T follicular helper cell (primary cell): ENCODE data around the gene PCGF5.
A peak's percentile ranks its signal among the peaks of the same experiment; 100 is the strongest.
"Not testable (repeated sequence)": the region's sequence is repeated elsewhere in the genome, so short reads cannot be mapped to it uniquely, and the experiment has no call there.

Experiments
- DNase-seq: peaks from one replicate; pipeline ENCODE4 v3.0.0-alpha.2; 2020; ENCODE audit warnings: low read depth

Gene PCGF5

DNA sequence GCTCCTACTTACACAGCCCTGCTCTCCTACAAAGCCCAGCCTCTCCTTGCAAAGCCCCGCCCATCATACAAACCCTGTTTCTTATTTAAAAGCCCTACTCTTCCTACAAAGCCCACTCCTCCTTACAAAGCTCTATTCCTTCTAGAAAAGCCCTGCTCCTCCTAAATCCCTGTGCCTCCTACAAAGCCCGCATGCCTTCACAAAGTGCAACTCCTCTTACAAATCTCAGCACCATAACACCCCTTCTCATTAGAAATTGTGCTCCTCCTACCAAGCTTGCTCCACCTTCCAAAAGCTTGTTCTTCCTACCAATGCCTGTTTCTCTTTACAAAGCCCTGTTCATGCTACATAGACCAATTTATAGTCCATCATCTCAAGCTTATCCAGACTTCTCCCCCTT is 66.1 kb downstream of the PCGF5 start:
- no peak for DNase-seq

DNA sequence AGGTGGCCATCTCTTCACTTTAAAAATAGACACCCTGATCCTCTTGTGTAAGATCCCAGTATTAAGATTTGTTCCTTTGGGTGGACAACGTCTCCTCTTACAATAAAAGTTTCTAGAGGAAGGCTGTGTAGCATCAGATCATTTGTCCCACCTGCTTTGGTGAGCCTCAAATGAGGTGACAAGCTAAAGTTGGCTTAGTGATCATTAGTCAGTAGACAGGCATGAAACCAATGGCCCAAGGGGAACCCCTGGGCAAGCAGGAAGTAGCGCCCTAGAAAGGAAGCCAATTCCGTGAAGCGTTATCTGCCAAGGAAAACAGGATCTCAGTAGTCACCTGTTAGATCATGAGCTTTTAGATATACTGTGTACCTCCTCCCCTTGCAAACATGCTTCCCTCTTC is 66.8 kb downstream of the PCGF5 start:
- DNase-seq = no peak

DNA sequence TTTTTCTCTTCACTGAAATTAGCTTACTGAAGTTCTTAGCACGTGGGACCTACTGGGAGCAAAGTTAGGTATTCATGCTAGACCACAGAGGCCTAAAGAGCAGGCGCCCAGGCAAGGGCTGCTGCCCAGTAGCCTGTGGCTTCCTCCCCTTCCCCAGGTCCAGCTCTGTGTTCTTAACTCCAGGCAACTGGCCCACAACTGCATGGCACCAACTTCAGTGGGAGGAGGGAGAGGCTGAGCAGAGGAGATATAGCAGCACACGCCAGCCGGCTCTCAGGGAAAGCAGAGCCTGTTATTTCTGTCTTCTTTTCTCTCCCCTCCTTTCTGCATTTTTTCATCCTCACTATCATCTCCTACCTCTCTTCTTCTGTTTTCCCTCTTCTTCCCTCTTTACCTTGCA is 67.4 kb downstream of the PCGF5 start:
- no peak for DNase-seq

DNA sequence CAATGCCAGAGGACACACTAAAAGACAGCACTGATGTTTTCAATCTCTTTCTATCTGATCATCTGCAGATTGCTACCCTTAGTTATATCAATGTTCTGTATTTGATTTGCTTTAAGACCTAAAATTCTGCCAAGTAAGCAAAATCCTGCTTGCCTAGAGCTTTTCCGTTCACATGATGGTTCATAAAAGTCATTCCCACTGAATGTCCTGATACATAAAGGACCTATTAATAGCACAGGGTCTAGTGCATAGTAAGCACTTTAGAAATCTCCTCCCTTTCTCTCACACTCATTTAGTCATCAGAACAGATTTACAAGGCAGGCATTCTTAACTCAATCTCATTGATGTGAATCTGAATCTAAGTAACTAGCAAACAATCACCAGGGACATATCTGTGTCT is 68.8 kb downstream of the PCGF5 start:
- no peak for DNase-seq

DNA sequence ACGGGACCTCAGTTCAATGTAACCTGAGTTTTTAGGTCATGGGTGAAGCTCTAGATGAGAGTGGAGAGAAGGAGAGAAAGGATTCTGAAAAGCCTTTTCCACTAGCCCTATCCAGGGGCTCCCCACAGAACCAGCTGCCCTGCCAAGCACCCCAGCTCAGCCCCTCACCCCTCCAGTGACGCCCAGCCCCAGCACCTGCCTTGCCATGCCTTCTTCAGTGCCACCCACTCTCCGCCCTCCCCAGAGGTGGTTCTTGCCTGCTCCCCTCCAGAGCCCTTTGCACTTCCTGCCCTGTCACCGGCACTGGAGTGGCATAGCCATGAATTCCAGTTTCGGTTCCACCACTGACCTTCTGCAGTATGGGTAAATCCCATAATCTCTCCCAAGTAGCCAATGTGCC is 70.1 kb downstream of the PCGF5 start:
- no peak for DNase-seq

DNA sequence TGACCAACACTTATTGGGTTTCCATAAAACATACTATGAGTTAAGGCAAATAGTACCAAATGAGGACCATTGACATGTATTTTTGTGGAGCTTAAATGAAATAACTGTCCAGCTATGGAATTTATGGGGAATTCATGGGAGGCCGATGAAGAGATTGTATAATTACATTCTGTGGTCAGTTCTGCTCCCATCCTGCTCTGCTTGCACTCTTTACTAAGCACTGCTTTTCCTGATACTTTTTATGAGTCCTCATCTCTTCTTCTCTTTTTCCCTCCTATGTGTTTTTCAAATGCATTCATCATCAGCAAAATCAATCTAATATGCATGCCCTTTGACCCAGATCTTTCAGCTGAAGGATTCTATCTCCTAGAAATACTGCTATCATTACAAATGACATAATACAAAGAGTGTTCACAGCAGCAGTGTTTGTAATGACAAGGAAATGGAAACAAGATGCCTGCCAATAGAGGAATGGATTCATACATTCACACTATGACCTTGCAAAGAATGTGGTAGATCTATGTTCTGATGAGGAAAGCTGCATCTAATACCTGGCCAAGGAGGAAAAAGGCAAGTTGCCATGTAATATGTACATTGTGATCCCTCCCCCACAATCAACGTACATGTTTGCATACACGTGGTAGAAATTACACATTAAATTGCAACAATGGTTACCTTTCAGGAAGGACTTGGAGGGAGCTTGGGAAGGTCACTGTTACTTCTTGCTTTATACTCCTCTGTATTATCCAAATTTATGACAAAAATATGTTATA is 73.9 kb downstream of the PCGF5 start:
- no peak for DNase-seq

DNA sequence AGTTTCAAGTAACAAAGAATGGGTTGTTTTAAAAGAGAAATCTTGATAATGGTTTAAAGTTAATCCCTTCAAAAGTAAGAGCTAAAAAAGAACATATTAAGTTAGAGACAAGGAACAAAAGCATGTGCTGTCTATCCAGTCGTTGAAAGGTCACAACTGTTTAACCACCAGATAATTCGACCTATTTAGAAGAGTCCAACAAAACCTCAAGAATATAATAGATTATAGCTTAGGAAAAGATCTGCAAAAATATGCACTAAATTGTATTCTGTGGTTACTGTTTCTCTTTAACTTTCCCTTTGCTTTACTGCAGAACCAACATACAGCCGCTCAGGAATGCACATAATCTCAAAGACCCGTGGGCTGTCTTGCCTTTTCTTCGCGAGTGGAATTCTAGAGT is 74.9 kb downstream of the PCGF5 start:
- no peak for DNase-seq

DNA sequence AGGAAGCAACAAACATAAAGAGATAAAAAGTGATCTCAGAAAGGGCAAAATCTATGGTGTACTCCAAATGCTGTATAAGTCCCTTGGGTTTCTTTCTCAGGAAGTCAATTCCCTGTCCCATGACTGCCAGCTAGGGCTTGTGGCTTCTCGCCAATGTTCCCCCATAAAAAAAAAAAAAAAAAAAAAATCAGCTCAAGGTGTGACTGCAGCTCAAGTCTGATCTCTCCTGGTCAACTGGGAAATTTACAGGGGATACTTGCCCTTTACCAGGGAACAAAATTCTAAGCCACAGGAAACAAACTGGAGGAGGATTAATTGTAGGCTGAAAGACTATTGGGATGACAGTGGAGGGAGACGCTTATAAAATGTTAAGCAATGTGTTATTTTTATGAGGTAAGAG is 76.0 kb downstream of the PCGF5 start:
- DNase-seq = no peak

DNA sequence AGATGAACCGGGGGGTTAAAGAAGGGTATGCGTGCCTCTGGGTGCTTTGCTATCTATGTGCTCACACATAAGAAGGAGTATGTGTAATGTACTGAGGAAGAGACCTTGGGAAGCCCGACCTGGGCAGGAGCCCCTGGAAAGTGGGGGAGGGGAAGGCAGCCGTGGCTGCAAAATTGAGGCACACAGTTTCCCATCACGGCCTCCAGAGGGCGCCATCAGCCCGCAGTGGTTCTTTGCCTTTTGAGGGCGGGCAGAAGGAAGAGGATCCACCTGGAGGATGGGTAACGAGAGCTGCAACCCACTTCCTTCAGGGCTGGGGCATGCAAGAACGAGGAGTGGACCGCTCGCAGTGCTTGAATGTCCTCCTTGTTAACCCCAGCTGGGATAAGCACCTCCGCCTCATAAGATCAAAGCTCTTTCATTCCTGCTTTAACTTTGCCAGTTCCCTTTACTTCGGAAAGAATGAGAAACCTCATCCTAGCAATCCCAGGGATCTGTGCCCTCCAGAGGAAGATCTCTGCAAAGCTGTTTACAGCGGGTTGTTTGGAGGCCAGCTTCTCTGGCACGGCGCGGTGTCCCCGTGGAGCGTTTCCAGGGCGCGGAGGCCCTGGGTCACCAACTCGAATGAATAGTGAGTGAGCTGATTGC is 77.9 kb downstream of the PCGF5 start:
- DNase-seq = peak; percentile 67

DNA sequence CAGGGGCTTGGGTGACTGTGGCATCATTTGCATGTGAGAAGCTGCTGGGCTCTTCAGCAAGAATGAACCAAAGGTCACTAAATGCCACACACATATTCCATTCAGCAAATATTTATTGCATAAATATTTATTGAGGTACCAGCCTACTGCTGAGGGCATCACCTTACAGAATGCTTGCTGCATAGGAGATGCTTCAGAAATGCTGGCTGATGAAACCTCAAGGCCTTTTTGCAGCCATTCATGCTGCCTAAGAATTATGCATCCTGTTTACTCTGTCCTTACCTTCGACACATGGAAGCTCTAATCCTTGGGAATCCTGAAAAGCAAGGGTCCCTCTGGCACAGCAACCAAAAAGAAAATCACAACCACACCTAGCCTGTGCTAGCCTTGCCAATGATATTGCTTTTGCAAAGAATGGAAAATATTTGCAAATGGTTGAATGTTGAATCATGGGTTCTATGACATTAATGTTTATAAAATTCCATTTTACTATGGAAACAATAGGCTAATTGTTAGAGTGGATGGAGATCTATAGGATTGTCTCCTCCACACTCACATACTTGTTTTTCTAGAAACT is 79.6 kb downstream of the PCGF5 start:
- DNase-seq = no peak

DNA sequence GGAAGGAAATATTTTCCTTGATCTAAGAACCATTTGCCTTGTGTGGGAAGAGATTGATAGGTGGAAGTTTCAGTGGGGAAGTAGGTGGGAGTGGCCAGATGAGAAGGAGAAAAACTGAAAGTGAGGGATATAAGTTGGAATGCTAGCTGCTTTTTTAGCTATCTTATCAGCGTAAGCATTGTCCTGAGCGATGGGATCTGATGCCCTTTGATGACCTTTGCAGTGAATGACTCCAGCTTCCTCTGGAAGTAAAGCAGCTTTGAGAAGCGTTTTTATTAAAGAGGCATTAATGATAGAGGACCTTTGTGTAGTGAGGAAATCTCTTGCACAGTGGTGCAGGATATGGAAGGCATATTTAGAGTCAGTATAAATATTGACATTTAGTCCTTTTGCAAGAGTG is 82.5 kb downstream of the PCGF5 start:
- not testable (repeated sequence) for DNase-seq

DNA sequence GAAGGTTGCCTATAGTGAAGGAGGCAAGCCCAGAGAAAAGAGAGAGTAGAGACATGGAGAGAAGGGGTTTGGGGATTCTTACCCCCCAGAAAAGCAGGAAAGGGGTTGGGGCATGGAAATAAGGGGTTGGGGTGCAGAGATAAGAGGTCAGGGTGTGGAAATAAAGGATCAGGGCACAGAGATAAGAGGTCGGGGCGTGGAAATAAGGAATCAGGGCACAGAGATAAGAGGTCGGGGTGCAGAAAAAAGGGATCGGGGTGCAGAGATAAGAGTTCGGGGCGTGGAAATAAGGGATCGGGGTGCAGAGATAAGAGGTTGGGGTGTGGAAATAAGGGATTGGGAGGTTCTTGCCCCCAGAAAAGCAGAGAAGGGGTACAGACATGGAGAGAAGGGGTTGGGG is 85.5 kb downstream of the PCGF5 start:
- not testable (repeated sequence) for DNase-seq

DNA sequence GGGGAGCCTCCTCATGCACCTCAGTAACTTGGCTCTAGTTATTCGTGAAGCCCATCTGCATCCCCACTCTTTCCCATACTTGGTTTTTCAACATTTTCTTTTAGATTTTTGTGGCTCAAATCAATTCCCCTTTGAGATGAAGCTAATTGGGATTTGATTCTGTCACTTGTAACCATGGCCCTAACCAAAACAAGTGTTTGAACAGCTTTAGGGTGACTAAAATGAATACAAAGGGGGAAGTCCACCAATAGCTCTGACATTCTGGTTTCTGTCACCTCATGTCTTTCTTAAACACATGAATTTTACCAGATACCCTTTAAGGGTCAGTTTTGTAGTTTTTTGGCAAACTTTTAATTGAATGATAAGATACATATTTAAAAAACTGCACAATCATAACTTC is 87.0 kb downstream of the PCGF5 start:
- no peak for DNase-seq

DNA sequence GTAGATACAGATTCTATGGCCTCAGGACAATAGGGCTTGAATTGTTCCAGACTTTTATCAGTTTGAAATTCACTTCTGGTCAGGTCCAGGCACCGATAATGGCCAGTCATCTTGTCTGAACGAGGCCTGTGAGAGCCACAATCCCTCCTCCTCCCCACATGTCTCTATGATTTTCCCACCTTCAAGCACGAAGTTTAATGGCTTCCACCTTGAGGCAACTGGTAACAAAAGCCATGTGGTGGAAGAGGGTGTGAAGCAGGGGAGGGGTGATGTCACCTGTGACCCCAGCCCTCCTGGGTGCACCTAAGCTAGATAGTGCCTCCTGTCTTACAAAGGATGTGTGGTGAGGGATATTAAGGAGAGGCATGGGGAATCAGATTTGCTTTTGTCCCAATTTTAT is 89.2 kb downstream of the PCGF5 start:
- no peak for DNase-seq

DNA sequence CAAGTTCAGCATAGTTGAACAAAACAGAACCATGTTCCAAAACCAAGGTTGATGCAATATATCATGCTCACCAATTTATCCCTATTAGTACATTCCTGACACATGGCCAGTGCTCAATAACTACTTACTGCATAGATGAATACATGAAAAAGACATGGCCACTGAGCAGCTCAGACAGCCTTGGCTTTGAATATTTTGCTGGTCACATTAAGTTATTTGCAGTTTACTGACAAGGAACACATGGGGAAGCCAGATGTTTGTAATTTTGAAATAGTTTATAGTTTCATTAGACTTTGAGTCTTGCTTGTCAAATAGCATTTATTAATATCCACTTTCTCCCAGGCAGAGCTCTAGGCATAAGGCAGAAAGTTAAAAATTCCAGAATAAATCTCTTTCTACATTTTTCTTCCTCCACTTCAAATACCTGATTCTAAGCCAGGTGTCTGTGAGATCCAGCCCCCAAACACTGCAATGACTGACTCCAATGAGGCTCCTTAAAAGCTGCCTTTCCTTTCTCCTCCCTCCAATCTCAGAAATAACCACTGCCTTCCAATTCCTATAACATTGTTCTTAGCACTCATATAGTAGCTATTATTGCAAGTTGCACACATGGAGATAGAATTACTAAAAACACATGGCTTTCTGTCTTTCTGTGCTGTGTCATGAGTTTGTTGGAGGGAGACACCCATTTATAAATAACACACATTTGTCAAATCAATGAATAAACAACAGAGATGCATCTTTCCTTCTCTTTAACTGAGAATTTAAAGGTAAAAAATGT is 91.3 kb downstream of the PCGF5 start:
- DNase-seq = no peak

DNA sequence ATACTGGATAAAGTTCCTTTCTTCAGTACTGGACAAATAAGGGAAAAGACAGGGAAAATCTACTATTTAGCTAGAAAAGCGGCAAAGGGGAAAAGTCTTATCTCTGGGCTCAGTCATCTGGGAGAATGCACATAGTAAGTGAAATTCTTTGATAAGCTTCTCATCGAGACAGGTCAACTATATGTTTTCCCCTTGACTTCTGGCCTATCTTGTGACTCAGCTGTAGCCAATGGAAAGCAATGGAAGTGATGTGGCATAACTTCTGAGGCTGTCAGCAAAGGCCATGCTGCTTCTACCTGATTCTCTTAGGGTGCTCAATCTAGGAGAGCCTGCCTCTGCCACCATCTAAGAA is 91.9 kb downstream of the PCGF5 start:
- DNase-seq = no peak

DNA sequence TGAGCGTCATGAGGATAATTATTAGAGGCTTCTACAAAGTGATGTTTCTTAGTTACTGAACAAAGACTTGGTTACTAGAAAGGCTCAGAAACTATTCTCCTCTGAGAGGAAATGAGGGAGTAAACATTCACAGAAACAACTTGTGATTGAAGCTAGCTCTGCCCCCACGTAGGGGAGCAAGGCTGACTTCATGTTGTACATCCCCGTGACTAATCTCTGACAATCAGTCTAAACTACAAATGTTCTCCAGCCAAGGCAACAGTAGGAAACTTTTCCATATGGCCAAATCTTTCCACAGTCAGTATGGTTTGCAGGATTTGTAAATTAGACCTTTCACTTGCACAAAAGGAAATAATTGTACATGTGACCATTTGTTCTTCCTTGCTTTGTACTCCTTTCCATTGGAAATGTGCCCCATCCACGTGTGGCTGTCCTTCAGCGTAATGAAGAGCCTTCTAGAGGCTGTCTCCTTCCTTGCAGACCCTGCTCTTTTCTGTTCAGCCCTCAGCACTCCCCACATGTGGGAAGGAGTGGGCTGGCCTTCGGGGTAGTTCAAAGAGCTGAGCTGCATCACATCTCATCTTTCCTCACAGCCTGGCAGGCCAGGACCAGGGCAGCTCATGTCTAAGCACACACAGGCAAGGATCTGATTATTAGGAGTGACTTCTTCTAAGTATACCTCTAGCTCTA is 93.5 kb downstream of the PCGF5 start:
- DNase-seq = no peak

DNA sequence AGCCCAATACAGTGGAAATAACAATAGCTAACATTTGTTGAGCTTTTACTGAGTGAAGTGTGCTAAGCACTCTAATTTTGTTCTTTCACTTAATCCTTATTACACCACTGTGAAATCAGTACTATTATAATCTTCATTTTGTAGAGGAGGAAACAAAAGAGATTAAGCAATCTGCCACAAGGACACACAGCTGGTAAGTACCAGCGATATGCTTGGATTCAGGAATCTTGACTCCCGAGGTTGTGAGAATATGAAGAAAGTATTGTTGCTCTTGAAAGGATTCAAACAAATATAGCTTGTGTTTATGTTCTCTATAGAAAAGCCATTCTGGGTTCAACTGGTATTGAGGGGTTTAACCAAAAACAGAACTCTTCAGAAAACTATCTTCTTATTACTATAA is 96.0 kb downstream of the PCGF5 start:
- DNase-seq = no peak

DNA sequence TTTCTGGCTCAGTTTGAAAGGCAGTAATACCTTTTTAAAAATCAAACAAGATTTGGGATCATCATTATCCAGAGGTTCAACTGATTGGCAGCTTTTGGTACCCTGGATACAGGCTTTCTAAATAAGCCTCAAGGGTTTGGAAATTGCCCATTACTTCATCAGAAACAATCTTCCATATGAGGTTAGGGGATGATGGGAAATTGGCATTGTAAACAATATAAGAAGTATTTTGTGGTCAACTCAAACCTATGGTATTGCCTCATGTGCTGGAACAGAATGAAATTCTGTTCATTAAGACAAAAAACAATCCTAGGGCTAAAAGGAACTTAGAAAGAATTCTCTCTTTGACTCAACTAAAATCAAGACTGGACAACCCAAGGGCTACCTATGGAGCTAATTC is 97.1 kb downstream of the PCGF5 start:
- no peak for DNase-seq

DNA sequence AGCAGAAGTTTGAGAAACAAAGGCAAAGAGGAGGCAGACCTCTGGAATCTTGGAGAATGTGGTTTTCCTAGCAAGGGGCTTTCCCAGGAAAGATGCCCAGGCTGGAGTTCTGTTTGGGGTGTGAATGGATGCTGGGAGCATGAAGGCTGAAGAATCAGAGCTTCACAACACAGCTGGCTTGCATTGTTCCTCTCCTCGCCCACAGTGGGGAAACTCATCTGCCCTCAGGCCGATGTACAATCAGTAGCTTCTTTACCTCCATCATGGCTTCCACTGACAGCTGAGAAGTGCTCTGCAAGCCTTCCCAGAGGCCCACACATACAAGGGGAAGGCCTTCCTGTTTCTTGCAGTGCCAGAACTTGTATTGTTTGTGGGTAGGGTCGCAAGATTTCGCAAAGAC is 98.9 kb downstream of the PCGF5 start:
- no peak for DNase-seq

DNA sequence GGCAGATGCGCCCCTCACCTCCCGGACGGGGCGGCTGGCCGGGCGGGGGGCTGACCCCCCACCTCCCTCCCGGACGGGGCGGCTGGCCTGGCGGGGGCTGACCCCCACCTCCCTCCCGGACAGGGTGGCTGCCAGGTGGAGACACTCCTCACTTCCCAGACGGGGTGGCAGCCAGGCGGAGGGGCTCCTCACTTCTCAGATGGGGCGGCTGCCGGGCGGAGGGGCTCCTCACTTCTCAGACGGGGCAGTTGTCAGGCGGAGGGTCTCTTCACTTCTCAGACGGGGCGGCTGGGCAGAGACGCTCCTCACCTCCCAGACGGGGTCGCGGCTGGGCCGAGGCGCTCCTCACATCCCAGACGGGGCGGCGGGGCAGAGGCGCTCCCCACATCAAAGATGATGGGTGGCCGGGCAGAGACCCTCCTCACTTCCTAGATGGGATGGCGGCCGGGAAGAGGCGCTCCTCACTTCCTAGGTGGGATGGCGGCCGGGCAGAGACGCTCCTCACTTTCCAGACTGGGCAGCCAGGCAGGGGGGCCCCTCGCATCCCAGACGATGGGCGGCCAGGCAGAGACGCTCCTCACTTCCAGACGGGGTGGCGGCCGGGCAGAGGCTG is 102.9 kb downstream of the PCGF5 start:
- DNase-seq = not testable (repeated sequence)
